Testis (tissue), 3 donors: ENCODE data around the gene TMTC4. TPM values are rescaled to one million over a fixed set of nuclear protein-coding genes. Genes with fewer than 3 reads are reported as not detected.

Source experiments
- DNase-seq: peaks from one replicate; pipeline ENCODE4 v3.0.0-alpha.2; 2019
- H3K27ac ChIP-seq, 2 donors: fragments of 200-600 bp; sonication (generic); one replicate each; pipeline ENCODE4 v1.5.1; 2019
- H3K27me3 ChIP-seq: fragments of 200-600 bp; sonication (generic); one replicate; pipeline ENCODE4 v1.5.1; 2019
- H3K36me3 ChIP-seq: fragments of 200-600 bp; sonication (generic); one replicate; pipeline ENCODE4 v1.5.1; 2017; ENCODE audit warnings: low read depth; ENCODE audit errors: missing control alignments
- H3K4me1 ChIP-seq: fragments of 200-600 bp; sonication (generic); one replicate; pipeline ENCODE4 v1.5.1; 2019
- H3K4me3 ChIP-seq, 2 donors: fragments of 200-600 bp; sonication (generic); one replicate each; pipeline ENCODE4 v1.5.1; 2017 to 2019
- H3K9me3 ChIP-seq: fragments of 200-600 bp; sonication (generic); one replicate; pipeline ENCODE4 v1.5.1; 2017
- CTCF ChIP-seq, 3 experiments: fragments of 450-650 bp in 2 of 3; fragments of 200-600 bp in 1 of 3; sonication (generic) in 1 of 3; IDR thresholded peaks; one replicate each; pipeline ENCODE4 v1.5.1; 2016 to 2019; ENCODE audit warnings: antibody characterized with exemption in 3 of 3, mild to moderate bottlenecking in 2 of 3, moderate library complexity in 1 of 3
- POLR2A ChIP-seq: fragments of 450-650 bp; IDR thresholded peaks from one replicate; pipeline ENCODE4 v1.6.1; 2017; ENCODE audit warnings: antibody characterized with exemption, mild to moderate bottlenecking, moderate library complexity
- WGBS, 2 donors: methylation state at CpG; one replicate each; pipeline ENCODE4 v1.1.5; 2018; 5-methylcytosine and 5-hydroxymethylcytosine counted together
- intact Hi-C: fragments of 100-400 bp; cut with DNase I; formaldehyde crosslinking; loops from one replicate; pipeline ENCODE4 v1.15.1; 2023; ENCODE audit warnings: low total_unique reads
- polyA plus RNA-seq: library from polyadenylated mRNA; stranded (reverse); fragments of 350-450 nt; fragmentation: Illumina TruSeq; extraction: RNeasy Lipid Tissue Mini Kit (QIAGEN cat#74804); gene quantifications from one replicate; pipeline ENCODE4 v1.2.3, GENCODE V29; 2014; ENCODE audit warnings: low read depth, low replicate concordance; ENCODE audit not compliant: insufficient read depth
- total RNA-seq, 2 donors: library from RNA; depleted of rRNA; stranded (reverse); fragments of >200 nt; gene quantifications; one replicate each; pipeline ENCODE4 v1.2.3, GENCODE V29; 2016

Gene TMTC4
- total and polyA plus RNA-seq, 3 donors from 2014 or later = 27.5 to 35.1 (median 28.2) TPM

- Histone ChIP-seq H3K27ac (no peak overlapping the region), H3K4me1 (no peaks in the 10 kb centered on the region), H3K9me3 (no peaks in the 10 kb centered on the region), H3K4me3 (no peak overlapping the region), H3K27me3 (no peaks in the 10 kb centered on the region), H3K36me3 (no peaks in the 10 kb centered on the region)
- WGBS, 2 donors = 83% methylated on average over 7 of the region's 7 CpGs
- no peak for DNase-seq
- TF ChIP-seq POLR2A (no peak), CTCF (IDR thresholded peaks at IDR 0.05) (no peak)
- intact Hi-C loops = no loop called here
These were observed 38.6 kb downstream of the TMTC4 start for GRCh38 chr13:100636004-100636403.

- no peaks in the 10 kb centered on the region for H3K27me3 ChIP-seq
- no peaks in the 10 kb centered on the region for H3K4me1 ChIP-seq
- no peaks in the 10 kb centered on the region for H3K9me3 ChIP-seq
- TF ChIP-seq POLR2A (no peak), CTCF (IDR thresholded peaks at IDR 0.05) (no peak)
- no peak overlapping the region for H3K27ac ChIP-seq
- no peak for DNase-seq
- no peak overlapping the region for H3K4me3 ChIP-seq
- H3K36me3 ChIP-seq = no peaks in the 10 kb centered on the region
- WGBS, 2 donors = 86 to 88% methylated on average over 12 of the region's 12 CpGs
- intact Hi-C loops = no loop called here
These were observed 39.9 kb downstream of the TMTC4 start for GRCh38 chr13:100634696-100635095.

GRCh38 chr13:100633461-100633860 lies 41.1 kb downstream of the TMTC4 start:
- H3K4me1 ChIP-seq = no peaks in the 10 kb centered on the region
- no peaks in the 10 kb centered on the region for H3K36me3 ChIP-seq
- H3K27me3 ChIP-seq = no peaks in the 10 kb centered on the region
- H3K4me3 ChIP-seq = no peak overlapping the region
- no peak for TF ChIP-seq POLR2A
- H3K9me3 ChIP-seq = no peaks in the 10 kb centered on the region
- 50 to 95% methylated on average over 2 of the region's 2 CpGs for WGBS, 2 donors
- intact Hi-C loops = no loop called here
- DNase-seq = no peak
- no peak overlapping the region for H3K27ac ChIP-seq

GRCh38 chr13:100630555-100630954 lies 44.0 kb downstream of the TMTC4 start:
- intact Hi-C loops = no loop called here
- 85% methylated on average over 8 of the region's 8 CpGs for WGBS, 2 donors

GRCh38 chr13:100627120-100627519 lies 47.5 kb downstream of the TMTC4 start:
- Histone ChIP-seq H3K9me3 (no peaks in the 10 kb centered on the region), H3K4me1 (no peaks in the 10 kb centered on the region), H3K27me3 (no peaks in the 10 kb centered on the region), H3K27ac (no peak overlapping the region), H3K4me3 (no peak overlapping the region), H3K36me3 (no peaks in the 10 kb centered on the region)
- intact Hi-C loops = no loop called here
- DNase-seq = no peak
- WGBS, 2 donors = 90 to 92% methylated on average over 5 to 15 of the region's 15 CpGs
- TF ChIP-seq CTCF (IDR thresholded peaks at IDR 0.05) (no peak), POLR2A (no peak)

More at GRCh38 chr13:100630555-100630954, 44.0 kb downstream of the TMTC4 start:
- Histone ChIP-seq H3K36me3 (no peaks in the 10 kb centered on the region), H3K4me1 (no peaks in the 10 kb centered on the region), H3K9me3 (no peaks in the 10 kb centered on the region), H3K4me3 (no peak overlapping the region), H3K27ac (no peak overlapping the region), H3K27me3 (no peaks in the 10 kb centered on the region)
- DNase-seq = no peak
- no peak for TF ChIP-seq POLR2A
- no peak for TF ChIP-seq CTCF (IDR thresholded peaks at IDR 0.05)
